Spinal cord (tissue), 10 donors: ENCODE data around the gene CLEC4M. TPM values are rescaled to one million over a fixed set of nuclear protein-coding genes. Genes with fewer than 3 reads are reported as not detected.

Experiments used
- DNase-seq, 6 donors: peaks; one replicate each; pipeline versions ENCODE4 v3.0.0 to v3.0.0-alpha.2; 2013 to 2015; ENCODE audit warnings: low spot score in 6 of 6, low read depth in 4 of 6
- H3K27ac ChIP-seq: one replicate; pipeline ENCODE4 v1.5.1; 2013; ENCODE audit warnings: low read depth, low read length, control low read depth
- H3K27me3 ChIP-seq: one replicate; pipeline ENCODE4 v1.6.1; 2013; ENCODE audit warnings: low read length; ENCODE audit not compliant: control insufficient read depth, insufficient read depth
- H3K36me3 ChIP-seq: one replicate; pipeline ENCODE4 v1.6.1; 2013; ENCODE audit warnings: low read length; ENCODE audit not compliant: control insufficient read depth, insufficient read depth
- H3K4me1 ChIP-seq: one replicate; pipeline ENCODE4 v1.6.1; 2013; ENCODE audit warnings: low read length; ENCODE audit not compliant: control insufficient read depth, insufficient read depth
- H3K4me3 ChIP-seq: one replicate; pipeline ENCODE4 v1.5.1; 2013; ENCODE audit warnings: low read depth, low read length, control low read depth
- H3K9me3 ChIP-seq: one replicate; pipeline ENCODE4 v1.6.1; 2013; ENCODE audit warnings: low read length; ENCODE audit not compliant: control insufficient read depth, insufficient read depth
- WGBS: methylation state at CpG from one replicate; pipeline ENCODE4 v1.1.5; 2013; ENCODE audit warnings: missing lambda C conversion rate; ENCODE audit not compliant: insufficient coverage; 5-methylcytosine and 5-hydroxymethylcytosine counted together
- polyA plus RNA-seq, 2 donors: library from polyadenylated mRNA; unstranded; fragments of 120-200 nt; gene quantifications; one replicate each; pipeline ENCODE4 v1.2.1, GENCODE V29; 2013; ENCODE audit not compliant: insufficient read length in 2 of 2
- total RNA-seq, 2 donors: library from RNA; depleted of rRNA in 1 of 2; stranded (reverse); fragments of 120-200 nt in 1 of 2; fragments of >200 nt in 1 of 2; gene quantifications; one replicate each; pipeline versions ENCODE4 v1.2.3 to v1.2.4, GENCODE V29; 2013 to 2014
- donor health status: healthy.

CLEC4M gene
- total and polyA plus RNA-seq, 4 donors = 0.33 to 1.8 (median 0.95) TPM

DNA sequence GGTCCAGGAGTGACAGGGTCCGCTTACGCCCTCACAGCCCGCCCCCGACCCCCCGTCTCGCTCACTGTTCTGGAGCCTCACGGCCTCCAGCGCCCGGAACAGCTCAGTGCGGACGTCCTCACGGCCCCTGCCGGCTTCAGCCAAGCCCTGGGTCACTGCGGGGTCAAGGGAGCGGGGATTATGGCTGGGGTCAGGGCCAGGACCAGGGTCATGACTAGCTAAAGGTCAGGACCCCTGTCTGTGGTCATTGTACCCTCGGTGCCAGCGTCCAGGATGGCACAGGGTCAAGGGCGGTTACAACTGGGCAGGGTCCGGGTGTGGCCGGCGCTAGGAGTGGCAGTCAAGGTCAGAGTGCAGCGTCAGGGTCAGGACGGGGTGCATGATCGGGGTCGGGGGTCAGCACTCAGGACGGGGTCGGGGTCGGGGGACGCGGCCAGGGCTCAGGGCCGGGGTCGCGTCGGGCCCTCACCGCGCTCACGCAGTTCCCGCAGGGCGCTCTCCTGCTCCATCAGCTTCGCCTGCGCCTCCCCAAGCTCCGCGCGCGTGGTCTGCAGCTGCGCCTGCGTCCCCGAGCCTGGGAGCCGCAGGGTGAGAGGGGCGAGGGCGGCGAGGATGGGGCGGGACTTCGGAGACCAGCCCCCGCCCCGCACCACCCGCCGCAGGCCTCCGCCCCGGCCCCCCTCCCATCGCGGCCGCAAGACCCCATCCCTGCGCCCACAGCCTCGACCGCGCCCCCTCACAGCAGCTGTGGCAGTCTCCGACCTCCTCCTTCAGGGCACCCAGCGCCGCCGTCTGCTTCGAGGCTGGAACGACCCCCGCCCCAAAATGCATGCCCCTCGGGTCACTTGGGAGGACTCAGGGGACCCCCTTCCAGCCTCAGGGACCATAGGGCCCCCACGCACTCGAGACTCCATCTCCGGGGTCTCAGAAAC, 32.5 kb upstream of the CLEC4M start:
- DNase-seq = peak in 1 of 6 donors; percentile 25
- H3K27ac ChIP-seq = no peak overlapping the region
- WGBS = 1% methylated on average over 78 of the region's 78 CpGs
- no peaks in the 10 kb centered on the region for H3K36me3 ChIP-seq
- peaks cover 5% of the 10 kb centered on the region for H3K4me1 ChIP-seq
- H3K27me3 ChIP-seq = peaks cover 48% of the 10 kb centered on the region
- no peaks in the 10 kb centered on the region for H3K9me3 ChIP-seq
- no peak overlapping the region for H3K4me3 ChIP-seq

DNA sequence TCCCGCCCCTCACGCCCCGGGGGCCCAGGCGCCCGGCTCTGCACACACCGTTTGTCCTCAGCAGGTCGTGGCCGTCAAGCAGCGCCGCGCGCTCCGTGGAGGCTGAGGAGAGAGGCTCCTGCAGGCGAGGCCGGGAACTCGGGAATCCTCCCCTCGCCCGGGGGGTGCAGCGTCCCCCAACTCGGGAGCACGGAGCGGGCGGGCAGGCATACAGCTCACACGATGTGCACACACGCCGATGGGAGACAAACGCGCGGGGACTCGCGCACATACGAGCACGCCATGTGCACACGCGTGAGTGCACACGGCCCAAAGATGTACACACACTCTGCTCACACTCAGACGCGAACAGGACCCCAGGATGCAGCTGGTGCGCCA, 31.8 kb upstream of the CLEC4M start:
- WGBS = 48% methylated on average over 39 of the region's 39 CpGs

GRCh38 chr19:7731615-7732014, 31.4 kb upstream of the CLEC4M start:
- peaks cover 5% of the 10 kb centered on the region for H3K4me1 ChIP-seq
- no peak overlapping the region for H3K27ac ChIP-seq
- no peaks in the 10 kb centered on the region for H3K36me3 ChIP-seq
- WGBS = 52% methylated on average over 5 of the region's 5 CpGs
- H3K9me3 ChIP-seq = no peaks in the 10 kb centered on the region
- H3K4me3 ChIP-seq = no peak overlapping the region
- no peak for DNase-seq
- H3K27me3 ChIP-seq = peaks cover 48% of the 10 kb centered on the region

More for the DNA sequence above, 31.8 kb upstream of the CLEC4M start:
- Histone ChIP-seq H3K9me3 (no peaks in the 10 kb centered on the region), H3K4me3 (no peak overlapping the region), H3K27me3 (peaks cover 48% of the 10 kb centered on the region), H3K36me3 (no peaks in the 10 kb centered on the region), H3K4me1 (peaks cover 5% of the 10 kb centered on the region), H3K27ac (no peak overlapping the region)
- no peak for DNase-seq

DNA sequence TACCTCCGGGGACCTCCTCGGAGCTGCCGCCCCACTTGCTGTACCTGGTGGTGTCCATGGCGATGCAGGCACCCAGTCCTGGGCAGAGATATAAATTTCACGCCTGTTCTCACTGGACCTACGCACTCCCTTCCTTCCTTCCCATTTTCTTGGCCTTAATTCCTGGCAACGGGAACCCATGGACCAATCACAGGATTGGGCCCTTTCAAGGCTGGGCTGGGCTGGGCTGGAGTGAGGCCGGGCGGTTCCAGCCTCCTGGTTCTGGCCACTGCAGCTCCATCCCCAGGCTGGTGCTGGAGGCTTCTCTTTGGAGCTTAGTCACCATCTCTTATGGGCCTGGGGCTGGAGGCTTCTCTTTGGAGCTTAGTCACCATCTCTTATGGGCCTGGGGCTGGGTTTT, 31.0 kb upstream of the CLEC4M start, which contains the start of gene CLEC4G:
TSS of gene CLEC4G (minus strand) at position 66 of the 400 bp plus-strand sequence. CDS start at position 58, 8 bp downstream.
- Histone ChIP-seq H3K4me1 (peaks cover 5% of the 10 kb centered on the region), H3K36me3 (no peaks in the 10 kb centered on the region), H3K9me3 (no peaks in the 10 kb centered on the region), H3K27ac (no peak within 1 kb of the TSS), H3K4me3 (no peak within 1 kb of the TSS), H3K27me3 (peaks cover 48% of the 10 kb centered on the region)
- no peak for DNase-seq
- 59% methylated on average over 9 of the region's 9 CpGs for WGBS

DNA sequence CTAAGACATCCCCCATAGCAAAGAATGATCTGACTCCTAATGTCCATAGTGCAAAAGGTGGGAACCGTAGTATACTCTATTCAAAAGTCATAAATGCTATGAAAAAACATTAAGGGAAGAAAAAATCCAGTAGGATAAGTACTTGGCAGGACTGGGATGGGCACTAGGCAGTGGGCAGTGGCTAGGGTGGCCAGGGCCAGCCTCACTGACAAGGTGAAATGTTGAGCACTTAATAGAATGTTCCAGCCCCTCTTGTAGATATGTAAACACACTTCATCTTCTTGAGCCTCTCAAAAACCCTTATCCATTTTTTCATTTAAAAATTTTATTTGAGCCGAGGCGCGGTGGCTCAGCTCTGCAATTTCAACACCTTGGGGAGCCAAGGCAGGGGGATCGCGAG, 29.7 kb upstream of the CLEC4M start:
- 84% methylated on average over 3 of the region's 6 CpGs for WGBS
- DNase-seq = no peak
- H3K9me3 ChIP-seq = no peaks in the 10 kb centered on the region
- H3K27me3 ChIP-seq = peaks cover 43% of the 10 kb centered on the region
- H3K36me3 ChIP-seq = no peaks in the 10 kb centered on the region
- no peak overlapping the region for H3K4me3 ChIP-seq
- H3K27ac ChIP-seq = no peak overlapping the region
- peaks cover 5% of the 10 kb centered on the region for H3K4me1 ChIP-seq

- DNase-seq = no peak
- Histone ChIP-seq H3K4me1 (peaks cover 5% of the 10 kb centered on the region), H3K9me3 (no peaks in the 10 kb centered on the region), H3K4me3 (no peak overlapping the region), H3K36me3 (no peaks in the 10 kb centered on the region), H3K27me3 (peaks cover 32% of the 10 kb centered on the region), H3K27ac (no peak overlapping the region)
- WGBS = 69% methylated on average over 9 of the region's 12 CpGs
Measured at GRCh38 chr19:7734220-7735203, 28.5 kb upstream of the CLEC4M start.

DNA sequence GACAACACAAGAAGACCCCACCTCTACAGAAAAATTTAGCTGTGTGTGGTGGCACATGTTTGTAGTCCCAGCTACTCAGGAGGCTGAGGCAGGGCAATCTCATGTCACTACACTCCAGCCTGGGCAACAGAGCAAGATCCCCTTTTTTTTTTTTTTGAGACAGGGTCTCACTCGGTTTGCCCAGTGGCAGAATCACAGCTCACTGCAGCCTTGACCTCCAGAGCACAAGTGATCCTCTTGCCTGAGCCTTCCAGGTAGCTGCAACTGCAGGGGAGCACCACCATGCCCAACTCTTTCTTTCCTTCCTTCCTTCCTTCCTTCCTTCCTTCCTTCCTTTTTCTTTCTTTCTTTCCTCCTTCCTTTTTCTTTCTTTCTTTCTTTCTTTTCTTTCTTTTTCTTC, 26.9 kb upstream of the CLEC4M start:
- WGBS = 64% methylated on average over 1 of the region's 1 CpG
- Histone ChIP-seq H3K36me3 (no peaks in the 10 kb centered on the region), H3K4me1 (no peaks in the 10 kb centered on the region), H3K27me3 (peaks cover 16% of the 10 kb centered on the region), H3K27ac (no peak overlapping the region), H3K4me3 (no peak overlapping the region), H3K9me3 (no peaks in the 10 kb centered on the region)
- DNase-seq = no peak

- no peaks in the 10 kb centered on the region for H3K9me3 ChIP-seq
- H3K4me1 ChIP-seq = no peaks in the 10 kb centered on the region
- H3K27me3 ChIP-seq = peaks cover 5% of the 10 kb centered on the region
- H3K27ac ChIP-seq = no peak overlapping the region
- WGBS = 85% methylated on average over 11 of the region's 11 CpGs
- H3K4me3 ChIP-seq = no peak overlapping the region
- H3K36me3 ChIP-seq = no peaks in the 10 kb centered on the region
- no peak for DNase-seq
Measured at GRCh38 chr19:7737215-7737614, 25.8 kb upstream of the CLEC4M start.

- Histone ChIP-seq H3K4me1 (no peaks in the 10 kb centered on the region), H3K4me3 (no peak overlapping the region), H3K9me3 (no peaks in the 10 kb centered on the region), H3K27me3 (peaks cover 2% of the 10 kb centered on the region), H3K36me3 (no peaks in the 10 kb centered on the region), H3K27ac (no peak overlapping the region)
- DNase-seq = no peak
- WGBS = 87% methylated on average over 7 of the region's 7 CpGs
Measured at GRCh38 chr19:7738023-7738422, 25.0 kb upstream of the CLEC4M start.
